ENCODE results near the gene ATIC.

ATIC gene

GRCh38 chr2:215338883-215339679 lies 27.2 kb downstream of the ATIC start:
- H3K36me3 ChIP-seq (ENCODE audit: control insufficient read depth in 5 of 5, insufficient read depth in 5 of 5, low read length in 5 of 5) = peaks cover 38 to 78% (median 55%) of the 10 kb centered on the region in 5 donors
- no peaks in the 10 kb centered on the region for H3K9me3 ChIP-seq (ENCODE audit: control insufficient read depth in 5 of 5, low read length in 5 of 5)

DNA sequence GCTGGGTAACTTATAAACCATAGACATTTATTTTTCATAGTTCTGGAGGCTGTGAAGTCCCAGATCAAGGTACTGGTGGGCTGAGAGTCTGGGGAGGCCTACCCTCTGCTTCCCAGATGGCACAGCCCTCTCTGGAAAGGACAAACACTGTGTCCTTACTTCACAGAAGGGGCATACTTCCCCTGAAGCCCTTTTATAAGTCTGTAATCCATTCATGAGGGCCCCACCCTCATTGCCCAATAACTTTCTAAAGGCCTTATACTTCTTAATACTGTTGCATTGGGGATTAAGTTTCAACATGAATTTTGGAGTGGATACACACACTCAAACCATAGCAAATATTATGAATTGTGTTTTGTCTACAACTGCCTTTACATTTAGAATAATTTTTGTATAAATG lies 36.0 kb downstream of the ATIC start:
- H3K9me3 ChIP-seq (ENCODE audit: control insufficient read depth in 5 of 5, low read length in 5 of 5) = no peaks in the 10 kb centered on the region
- no peaks in the 10 kb centered on the region for H3K27me3 ChIP-seq (ENCODE audit: control insufficient read depth in 5 of 5, insufficient read depth in 4 of 5, low read length in 5 of 5)
- peaks cover 26 to 74% (median 51%) of the 10 kb centered on the region in 5 donors for H3K36me3 ChIP-seq (ENCODE audit: control insufficient read depth in 5 of 5, insufficient read depth in 5 of 5, low read length in 5 of 5)
- no peak overlapping the region for H3K4me3 ChIP-seq (ENCODE audit: low read depth in 1 of 5, low read length in 5 of 5)
- H3K4me1 ChIP-seq (ENCODE audit: control insufficient read depth in 5 of 5, insufficient read depth in 5 of 5, low read length in 5 of 5) = no peaks in the 10 kb centered on the region
- no peak overlapping the region for H3K27ac ChIP-seq (ENCODE audit: low read depth, low read length)
- no peak overlapping the region for H3K9ac ChIP-seq (ENCODE audit: low read length in 5 of 5)

More at GRCh38 chr2:215338883-215339679, 27.2 kb downstream of the ATIC start:
- Histone ChIP-seq H3K4me3 (ENCODE audit: low read depth in 1 of 5, low read length in 5 of 5) (no peak overlapping the region), H3K27me3 (ENCODE audit: control insufficient read depth in 5 of 5, insufficient read depth in 4 of 5, low read length in 5 of 5) (no peaks in the 10 kb centered on the region), H3K27ac (ENCODE audit: low read depth, low read length) (no peak overlapping the region), H3K9ac (ENCODE audit: low read length in 5 of 5) (no peak overlapping the region), H3K4me1 (ENCODE audit: control insufficient read depth in 5 of 5, insufficient read depth in 5 of 5, low read length in 5 of 5) (no peaks in the 10 kb centered on the region)

GRCh38 chr2:215352602-215353001 lies 40.7 kb downstream of the ATIC start:
- Histone ChIP-seq H3K4me3 (ENCODE audit: low read depth in 1 of 5, low read length in 5 of 5) (no peak overlapping the region), H3K27me3 (ENCODE audit: control insufficient read depth in 5 of 5, insufficient read depth in 4 of 5, low read length in 5 of 5) (no peaks in the 10 kb centered on the region), H3K9ac (ENCODE audit: low read length in 5 of 5) (no peak overlapping the region), H3K4me1 (ENCODE audit: control insufficient read depth in 5 of 5, insufficient read depth in 5 of 5, low read length in 5 of 5) (no peaks in the 10 kb centered on the region), H3K9me3 (ENCODE audit: control insufficient read depth in 5 of 5, low read length in 5 of 5) (no peaks in the 10 kb centered on the region), H3K27ac (ENCODE audit: low read depth, low read length) (no peak overlapping the region), H3K36me3 (ENCODE audit: control insufficient read depth in 5 of 5, insufficient read depth in 5 of 5, low read length in 5 of 5) (peaks cover 8 to 29% (median 18%) of the 10 kb centered on the region in 5 donors)

GRCh38 chr2:215354771-215355695 lies 43.2 kb downstream of the ATIC start:
- peaks cover 0 to 18% (median 0%) of the 10 kb centered on the region in 5 donors for H3K36me3 ChIP-seq (ENCODE audit: control insufficient read depth in 5 of 5, insufficient read depth in 5 of 5, low read length in 5 of 5)
- no peak overlapping the region for H3K27ac ChIP-seq (ENCODE audit: low read depth, low read length)
- no peaks in the 10 kb centered on the region for H3K27me3 ChIP-seq (ENCODE audit: control insufficient read depth in 5 of 5, insufficient read depth in 4 of 5, low read length in 5 of 5)
- H3K9me3 ChIP-seq (ENCODE audit: control insufficient read depth in 5 of 5, low read length in 5 of 5) = no peaks in the 10 kb centered on the region
- H3K4me1 ChIP-seq (ENCODE audit: control insufficient read depth in 5 of 5, insufficient read depth in 5 of 5, low read length in 5 of 5) = no peaks in the 10 kb centered on the region
- no peak overlapping the region for H3K4me3 ChIP-seq (ENCODE audit: low read depth in 1 of 5, low read length in 5 of 5)
- no peak overlapping the region for H3K9ac ChIP-seq (ENCODE audit: low read length in 5 of 5)

DNA sequence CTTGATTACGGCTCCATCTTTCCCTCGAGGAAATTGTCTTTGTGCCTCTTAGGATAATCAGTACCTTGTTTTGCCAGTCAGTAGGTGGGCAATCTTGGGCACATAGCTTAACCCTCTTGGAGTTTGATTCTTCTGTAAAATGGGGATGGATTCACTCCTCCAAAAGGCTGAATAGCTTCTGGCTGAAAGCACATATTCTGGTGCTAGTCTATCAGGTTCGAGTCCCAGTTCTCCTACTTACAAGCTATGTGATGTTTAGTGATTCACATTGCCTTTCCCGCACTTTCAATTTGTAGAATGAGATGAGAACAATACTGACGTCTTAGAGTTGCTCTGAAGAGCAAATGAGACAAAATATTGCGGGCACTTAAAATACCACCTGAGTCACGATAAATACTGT lies 43.9 kb downstream of the ATIC start:
- H3K27me3 ChIP-seq (ENCODE audit: control insufficient read depth in 5 of 5, insufficient read depth in 4 of 5, low read length in 5 of 5) = no peaks in the 10 kb centered on the region
- H3K9ac ChIP-seq (ENCODE audit: low read length in 5 of 5) = no peak overlapping the region
- no peak overlapping the region for H3K27ac ChIP-seq (ENCODE audit: low read depth, low read length)
- H3K9me3 ChIP-seq (ENCODE audit: control insufficient read depth in 5 of 5, low read length in 5 of 5) = no peaks in the 10 kb centered on the region
- H3K4me3 ChIP-seq (ENCODE audit: low read depth in 1 of 5, low read length in 5 of 5) = no peak overlapping the region
- H3K4me1 ChIP-seq (ENCODE audit: control insufficient read depth in 5 of 5, insufficient read depth in 5 of 5, low read length in 5 of 5) = no peaks in the 10 kb centered on the region
- peaks cover 0 to 11% (median 0%) of the 10 kb centered on the region in 5 donors for H3K36me3 ChIP-seq (ENCODE audit: control insufficient read depth in 5 of 5, insufficient read depth in 5 of 5, low read length in 5 of 5)

DNA sequence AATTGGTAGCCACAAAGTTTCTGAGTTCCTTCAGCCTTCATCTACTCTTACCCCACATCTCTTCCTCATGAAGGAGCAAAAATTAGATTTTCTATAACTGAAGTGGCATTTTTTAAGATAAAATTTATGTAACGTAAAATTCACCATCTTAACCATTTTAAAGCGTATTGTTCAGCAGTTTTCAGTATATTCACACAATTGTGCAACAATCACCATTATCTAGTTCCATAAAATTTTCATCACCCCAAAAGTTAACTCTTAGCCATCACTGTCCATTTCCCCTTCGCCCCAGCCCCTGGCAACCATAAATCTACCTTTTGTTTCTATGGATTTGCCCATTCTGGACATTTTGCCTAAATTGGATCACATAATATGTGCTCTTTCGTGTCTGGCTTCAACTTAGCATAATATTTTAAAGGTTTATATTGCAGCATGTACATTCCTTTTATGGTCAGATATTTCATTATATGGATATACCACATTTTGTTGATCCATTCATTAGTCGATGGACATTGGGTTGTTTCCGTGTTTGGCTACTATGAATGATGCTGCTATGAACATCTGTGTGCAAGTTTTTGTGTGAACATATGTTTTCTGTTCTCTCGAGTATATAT lies 44.6 kb downstream of the ATIC start:
- no peak overlapping the region for H3K4me3 ChIP-seq (ENCODE audit: low read depth in 1 of 5, low read length in 5 of 5)
- H3K9me3 ChIP-seq (ENCODE audit: control insufficient read depth in 5 of 5, low read length in 5 of 5) = no peaks in the 10 kb centered on the region
- no peak overlapping the region for H3K9ac ChIP-seq (ENCODE audit: low read length in 5 of 5)
- H3K4me1 ChIP-seq (ENCODE audit: control insufficient read depth in 5 of 5, insufficient read depth in 5 of 5, low read length in 5 of 5) = no peaks in the 10 kb centered on the region
- H3K27me3 ChIP-seq (ENCODE audit: control insufficient read depth in 5 of 5, insufficient read depth in 4 of 5, low read length in 5 of 5) = no peaks in the 10 kb centered on the region
- no peak overlapping the region for H3K27ac ChIP-seq (ENCODE audit: low read depth, low read length)
- H3K36me3 ChIP-seq (ENCODE audit: control insufficient read depth in 5 of 5, insufficient read depth in 5 of 5, low read length in 5 of 5) = peaks cover 0 to 11% (median 0%) of the 10 kb centered on the region in 5 donors

GRCh38 chr2:215356948-215357461 lies 45.1 kb downstream of the ATIC start:
- Histone ChIP-seq H3K9ac (ENCODE audit: low read length in 5 of 5) (no peak overlapping the region), H3K4me1 (ENCODE audit: control insufficient read depth in 5 of 5, insufficient read depth in 5 of 5, low read length in 5 of 5) (no peaks in the 10 kb centered on the region), H3K27ac (ENCODE audit: low read depth, low read length) (no peak overlapping the region), H3K36me3 (ENCODE audit: control insufficient read depth in 5 of 5, insufficient read depth in 5 of 5, low read length in 5 of 5) (peaks cover 0 to 15% (median 3%) of the 10 kb centered on the region in 5 donors), H3K27me3 (ENCODE audit: control insufficient read depth in 5 of 5, insufficient read depth in 4 of 5, low read length in 5 of 5) (no peaks in the 10 kb centered on the region), H3K9me3 (ENCODE audit: control insufficient read depth in 5 of 5, low read length in 5 of 5) (no peaks in the 10 kb centered on the region), H3K4me3 (ENCODE audit: low read depth in 1 of 5, low read length in 5 of 5) (no peak overlapping the region)

GRCh38 chr2:215357660-215358059 lies 45.8 kb downstream of the ATIC start:
- Histone ChIP-seq H3K9me3 (ENCODE audit: control insufficient read depth in 5 of 5, low read length in 5 of 5) (no peaks in the 10 kb centered on the region), H3K27ac (ENCODE audit: low read depth, low read length) (no peak overlapping the region), H3K4me3 (ENCODE audit: low read depth in 1 of 5, low read length in 5 of 5) (no peak overlapping the region), H3K36me3 (ENCODE audit: control insufficient read depth in 5 of 5, insufficient read depth in 5 of 5, low read length in 5 of 5) (peaks cover 0 to 22% (median 9%) of the 10 kb centered on the region in 5 donors), H3K4me1 (ENCODE audit: control insufficient read depth in 5 of 5, insufficient read depth in 5 of 5, low read length in 5 of 5) (no peaks in the 10 kb centered on the region), H3K27me3 (ENCODE audit: control insufficient read depth in 5 of 5, insufficient read depth in 4 of 5, low read length in 5 of 5) (no peaks in the 10 kb centered on the region), H3K9ac (ENCODE audit: low read length in 5 of 5) (no peak overlapping the region)

- no peaks in the 10 kb centered on the region for H3K4me1 ChIP-seq (ENCODE audit: control insufficient read depth in 5 of 5, insufficient read depth in 5 of 5, low read length in 5 of 5)
- no peak overlapping the region for H3K9ac ChIP-seq (ENCODE audit: low read length in 5 of 5)
- H3K4me3 ChIP-seq (ENCODE audit: low read depth in 1 of 5, low read length in 5 of 5) = no peak overlapping the region
- H3K27me3 ChIP-seq (ENCODE audit: control insufficient read depth in 5 of 5, insufficient read depth in 4 of 5, low read length in 5 of 5) = no peaks in the 10 kb centered on the region
- no peak overlapping the region for H3K27ac ChIP-seq (ENCODE audit: low read depth, low read length)
- H3K9me3 ChIP-seq (ENCODE audit: control insufficient read depth in 5 of 5, low read length in 5 of 5) = no peaks in the 10 kb centered on the region
- peaks cover 0 to 28% (median 15%) of the 10 kb centered on the region in 5 donors for H3K36me3 ChIP-seq (ENCODE audit: control insufficient read depth in 5 of 5, insufficient read depth in 5 of 5, low read length in 5 of 5)
Observed at GRCh38 chr2:215358312-215358845, 46.5 kb downstream of the ATIC start.
